SK-MEL-5 (cell line): Measurements from ENCODE around the gene PREPL. TPM values are rescaled to one million over a fixed set of nuclear protein-coding genes. Genes with fewer than 3 reads are reported as not detected.
"Not testable (repeated sequence)": the region's sequence is repeated elsewhere in the genome, so short reads cannot be mapped to it uniquely, and the experiment has no call there.

Experiments
- DNase-seq: peaks from one replicate; pipeline ENCODE4 v3.0.0-alpha.2; 2016; ENCODE audit warnings: low read depth, low spot score
- in situ Hi-C: cut with HindIII; loops from 2 replicates; pipeline ENCODE4 v1.10.0; 2016; ENCODE audit warnings: low sequenced_read_pairs, high pct_unique_total_duplicates, low pct_unique_long_range_greater_than_20kb
- polyA plus RNA-seq, 2 experiments: library from polyadenylated mRNA; depleted of rRNA; stranded (reverse); fragments of >200 nt; gene quantifications; 2 replicates each; pipeline ENCODE4 v1.2.3, GENCODE V29; 2015
- total RNA-seq: library from RNA; depleted of rRNA; stranded (reverse); fragments of >200 nt; shearing (Covaris generic); gene quantifications from 2 replicates; pipeline ENCODE4 v1.2.3, GENCODE V29; 2014; rRNA removed

The PREPL gene
- total RNA-seq: 72.5 and 78.5 TPM in 2 replicates
- polyA plus RNA-seq (2015; cell fraction: cytosol; rRNA removed): 47.6 and 65.6 TPM in 2 replicates
- 71.4 and 87.7 TPM in 2 replicates for polyA plus RNA-seq (2015; cell fraction: nucleus; rRNA removed)

DNA sequence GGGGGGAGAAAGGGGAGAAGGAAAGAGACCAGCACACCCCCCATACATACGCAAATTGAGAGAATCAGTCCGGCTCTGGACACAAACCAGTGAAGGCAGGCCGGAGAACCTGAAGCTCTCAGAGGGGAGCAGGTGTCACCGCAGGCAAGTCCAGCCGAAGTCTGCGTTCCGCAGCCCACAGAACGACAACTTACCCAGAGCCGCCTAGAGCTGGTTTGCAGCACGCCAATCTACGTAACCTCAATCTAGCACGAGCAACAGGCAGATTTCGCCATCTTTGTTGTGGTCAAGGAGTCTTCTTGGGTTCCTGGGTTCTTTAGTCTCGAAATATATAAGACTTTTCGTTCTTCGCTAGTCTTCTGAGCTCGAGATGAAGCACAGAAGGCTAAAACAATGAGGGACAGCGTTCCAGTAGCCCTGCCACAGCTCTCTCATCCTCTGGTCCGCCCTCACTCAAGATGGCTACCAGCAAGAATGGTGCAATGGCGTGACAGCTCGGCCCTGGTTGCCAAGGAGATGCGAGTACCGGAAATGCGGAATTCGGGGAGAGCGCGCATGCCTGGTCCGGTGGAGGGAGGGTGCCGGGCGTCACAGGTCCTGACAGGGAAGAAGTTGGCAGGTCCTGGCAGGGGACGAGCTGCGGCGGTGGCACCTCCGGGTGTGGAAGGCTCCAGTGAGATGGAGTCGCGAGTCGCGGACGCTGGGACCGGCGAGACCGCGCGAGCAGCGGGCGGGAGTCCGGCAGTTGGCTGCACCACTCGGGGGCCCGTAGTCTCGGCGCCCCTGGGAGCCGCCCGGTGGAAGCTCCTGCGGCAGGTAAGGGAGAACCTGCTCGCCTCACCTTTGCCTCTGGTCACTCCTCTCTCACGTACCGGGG lies at the start of gene PREPL, which contains the start of gene CAMKMT:
TSS of gene PREPL (minus strand) at position 165 of the 877 bp plus-strand sequence. CDS start 15,152 bp downstream, outside the sequence.
TSS of gene CAMKMT (plus strand) at position 618 of the 877 bp plus-strand sequence.
- DNase-seq: peak; percentile 99
- in situ Hi-C loops: no loop called here

DNA sequence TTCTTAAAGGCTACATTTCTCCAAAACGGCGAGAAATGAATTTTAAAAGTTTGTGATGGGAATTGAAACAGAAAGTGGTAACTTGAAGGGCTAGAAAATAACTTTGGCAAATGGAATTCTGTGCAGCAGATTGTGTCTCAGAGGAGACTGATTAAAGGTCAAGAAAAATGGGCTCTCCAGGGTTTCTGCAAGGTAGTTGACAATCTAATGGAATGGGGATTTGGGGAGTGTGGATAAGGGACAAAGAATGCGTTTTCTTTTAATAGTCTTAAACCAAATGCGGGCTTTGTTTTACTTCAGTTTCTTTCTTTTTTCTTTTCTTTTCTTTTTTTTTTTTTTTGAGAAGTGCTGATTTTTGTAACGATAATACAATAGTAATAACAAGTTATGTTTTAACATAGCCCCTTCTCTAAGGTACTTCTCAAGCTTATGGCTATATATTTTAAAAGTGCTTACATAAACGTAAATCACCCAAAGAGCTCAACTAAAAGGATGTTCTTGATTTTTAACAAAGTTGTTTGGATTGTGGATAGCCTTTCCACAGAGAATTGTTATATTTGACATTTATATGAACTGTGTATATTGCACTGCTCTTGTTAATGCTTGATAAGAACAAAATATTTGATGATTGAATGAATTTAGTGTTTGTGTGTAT lies 37.1 kb upstream of the PREPL start:
- in situ Hi-C loops: loop anchor here (10.0 to 25.0 kb wide), 2 partner anchors 76 to 339 kb away; no protein-coding TSS in a partner anchor
- no peak for DNase-seq

DNA sequence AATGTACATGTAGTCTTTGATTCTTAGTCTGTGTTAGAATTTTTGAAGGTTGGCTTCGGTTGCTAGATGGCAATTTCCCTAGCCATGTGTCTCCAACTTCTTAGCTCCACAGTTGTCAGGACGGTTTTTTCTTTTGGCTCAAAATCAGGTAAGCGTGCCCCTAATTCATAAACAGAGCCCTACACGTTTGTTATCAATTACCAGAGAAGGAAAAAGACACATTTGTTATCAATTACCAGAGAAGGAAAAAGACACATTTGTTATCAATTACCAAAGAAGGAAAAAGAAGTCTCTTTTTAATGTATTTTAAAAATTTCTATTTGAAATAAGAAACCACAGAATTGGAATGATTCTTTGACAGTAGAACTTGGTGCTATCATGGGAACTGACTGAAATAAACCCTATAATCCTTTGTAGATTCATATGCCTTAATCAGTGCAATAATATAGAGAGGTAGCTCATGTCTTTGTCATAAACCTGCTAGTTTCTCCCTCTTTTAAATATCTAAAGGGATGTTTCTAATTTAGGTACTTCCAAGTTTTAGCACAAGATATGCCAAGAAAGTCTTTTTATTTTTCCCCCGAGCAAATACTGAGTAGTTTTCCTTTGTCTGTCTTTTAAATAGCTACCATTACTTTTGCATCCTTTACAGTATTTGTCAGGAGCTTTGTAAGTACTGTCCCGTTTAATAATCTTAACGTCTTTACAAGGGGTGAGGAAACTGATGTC lies 36.3 kb upstream of the PREPL start:
- in situ Hi-C loops: loop anchor here (10.0 to 25.0 kb wide), 2 partner anchors 77 to 340 kb away; no protein-coding TSS in a partner anchor
- DNase-seq: no peak

DNA sequence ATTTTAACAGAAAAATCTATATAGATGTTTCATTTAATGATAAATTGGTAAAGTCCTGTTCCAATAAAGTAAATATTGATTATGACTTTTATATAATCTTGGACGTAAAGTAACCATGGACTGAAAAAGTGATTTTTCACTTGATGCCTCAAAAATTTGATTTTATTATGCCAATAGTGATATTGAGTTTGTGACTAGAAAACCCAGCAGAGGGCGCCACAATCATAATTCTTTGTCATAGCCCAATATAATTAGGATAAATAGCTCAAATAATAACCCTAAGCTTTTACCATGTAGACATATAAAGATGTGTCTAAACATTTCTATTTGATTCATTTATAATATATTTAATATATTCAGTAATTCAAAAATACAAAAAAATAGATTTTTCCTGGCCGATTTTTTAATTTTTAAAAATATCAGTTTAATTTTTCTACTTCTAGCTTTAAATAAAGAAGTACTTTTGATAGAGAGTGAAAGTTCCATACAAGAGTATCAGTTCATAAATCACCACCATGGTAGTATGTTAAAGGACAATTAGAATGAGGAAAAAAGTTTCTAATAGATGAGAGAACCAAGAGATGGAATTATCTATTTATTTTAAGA lies 31.1 kb upstream of the PREPL start:
- DNase-seq: peak; percentile 76
- in situ Hi-C loops: loop anchor here (10.0 to 25.0 kb wide), 2 partner anchors 82 to 345 kb away; no protein-coding TSS in a partner anchor

DNA sequence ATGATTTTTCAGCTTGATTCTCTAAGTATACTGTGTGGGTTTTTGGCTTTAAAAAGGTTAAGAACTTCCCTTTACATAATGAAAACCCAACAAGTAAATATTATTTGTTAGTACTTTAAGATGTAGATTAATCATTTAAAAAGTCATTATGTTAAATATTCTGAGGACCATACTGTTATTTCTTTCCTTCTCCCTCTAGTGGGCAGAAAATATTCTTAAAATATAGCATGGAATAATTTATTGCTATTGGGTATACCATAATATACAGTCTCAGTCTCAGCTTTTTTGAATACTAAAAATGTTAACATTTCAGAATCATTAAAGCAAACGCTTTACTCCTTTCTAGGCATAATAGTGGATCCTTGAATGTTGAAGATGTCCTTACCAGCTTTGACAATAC lies 28.6 kb upstream of the PREPL start:
- in situ Hi-C loops: loop anchor here (10.0 to 25.0 kb wide), 2 partner anchors 85 to 347 kb away; no protein-coding TSS in a partner anchor

DNA sequence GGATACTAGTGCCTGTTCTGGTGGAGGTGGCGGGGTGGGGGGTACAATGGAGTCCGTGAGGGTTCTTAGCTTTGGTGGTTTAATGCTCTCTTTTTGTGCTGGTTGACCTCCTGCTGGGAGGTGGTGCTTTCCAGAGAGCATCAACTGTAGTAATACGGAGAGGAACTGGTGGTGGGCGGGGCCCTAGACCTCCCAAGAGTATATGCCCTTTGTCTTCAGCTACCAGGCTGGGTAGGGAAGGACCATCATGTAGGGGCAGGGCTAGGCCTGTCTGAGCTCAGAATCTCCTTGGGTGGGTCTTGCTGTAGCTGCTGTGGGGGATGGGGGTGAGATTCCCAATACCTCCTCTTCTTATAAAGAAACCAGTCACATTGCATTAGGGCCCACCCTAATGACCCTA lies 27.6 kb upstream of the PREPL start:
- in situ Hi-C loops: loop anchor here (25.0 kb wide), 1 partner anchor 348 kb away; no protein-coding TSS in a partner anchor
- no peak for DNase-seq

More for the DNA sequence above, 28.6 kb upstream of the PREPL start:
- DNase-seq: peak; percentile 20

DNA sequence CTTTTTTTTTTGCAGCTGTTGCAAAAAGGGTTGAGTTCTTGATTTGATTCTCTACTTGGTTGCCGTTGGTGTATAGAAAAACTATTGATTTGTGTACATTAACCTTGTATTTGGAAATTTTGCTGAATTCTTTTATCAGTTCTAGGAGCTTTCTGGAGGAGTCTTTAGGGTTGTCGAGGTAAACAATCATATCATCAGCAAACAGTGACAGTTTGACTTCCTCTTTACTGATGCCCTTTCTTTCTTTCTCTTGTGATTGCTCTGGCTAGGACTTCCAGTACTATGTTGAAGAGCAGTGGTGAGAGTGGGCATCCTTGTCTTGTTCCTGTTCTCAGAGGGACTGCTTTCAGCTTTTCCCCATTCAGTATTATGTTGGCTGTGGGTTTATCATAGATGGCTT lies 23.9 kb upstream of the PREPL start:
- in situ Hi-C loops: loop anchor here (25.0 kb wide), 1 partner anchor 352 kb away; no protein-coding TSS in a partner anchor
- not testable (repeated sequence) for DNase-seq

DNA sequence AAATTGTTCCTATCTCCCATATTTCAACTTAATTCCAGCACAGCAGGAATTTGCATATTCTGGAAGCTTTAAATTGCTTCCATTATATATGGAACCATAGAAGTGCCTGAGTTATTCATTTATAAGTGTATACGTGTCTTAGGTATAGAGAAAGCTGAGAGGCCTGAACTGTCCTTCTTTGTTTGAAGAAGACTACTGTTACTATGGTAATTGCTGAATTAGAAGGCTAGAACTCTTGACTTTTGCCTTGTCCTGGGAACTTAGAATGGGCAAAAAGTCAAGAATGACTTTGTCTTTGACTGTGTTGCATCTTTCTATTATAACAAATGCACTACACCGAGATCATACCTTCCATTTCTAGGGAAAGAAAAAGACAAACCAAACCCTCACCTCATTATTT lies 16.2 kb upstream of the PREPL start:
- in situ Hi-C loops: loop anchor here (25.0 kb wide), 1 partner anchor 360 kb away; no protein-coding TSS in a partner anchor
- no peak for DNase-seq

DNA sequence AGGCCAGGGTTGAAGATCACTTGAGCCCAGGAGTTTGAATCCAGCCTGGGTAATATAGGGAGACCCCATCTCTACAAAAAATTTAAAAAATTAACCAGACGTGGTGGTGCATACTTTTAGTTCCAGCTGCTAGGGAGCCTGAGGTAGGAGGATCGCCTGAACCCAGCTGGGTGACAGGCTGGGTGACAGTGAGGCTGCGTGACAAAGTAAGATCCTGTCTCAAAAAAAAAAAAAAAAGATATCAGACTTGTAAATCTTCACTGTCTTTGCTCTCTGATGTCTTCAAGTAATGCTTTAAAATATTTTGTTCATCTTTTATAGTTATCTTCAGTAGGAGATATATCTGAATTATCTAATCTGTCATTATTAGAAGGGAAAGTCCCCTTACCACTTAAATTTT lies 11.0 kb upstream of the PREPL start:
- in situ Hi-C loops: no loop called here
- DNase-seq: no peak

DNA sequence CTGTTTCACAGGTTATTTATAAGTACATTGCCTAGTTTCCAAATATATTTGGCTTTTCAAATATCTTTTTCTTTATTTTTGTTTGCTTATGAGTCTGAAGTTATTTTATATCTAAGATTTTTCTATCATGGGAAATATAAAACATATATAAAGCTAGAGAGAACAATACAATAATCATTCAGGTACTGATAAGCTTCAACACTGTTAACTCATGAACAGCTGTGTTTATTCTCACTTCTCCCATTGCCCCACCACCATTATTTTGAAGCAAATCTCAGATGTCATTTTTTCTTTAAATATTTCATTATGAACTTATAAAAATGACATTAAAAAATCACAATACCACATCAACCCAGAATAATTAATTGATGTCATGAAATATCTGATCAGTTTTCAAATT lies 10.2 kb upstream of the PREPL start:
- no peak for DNase-seq
- in situ Hi-C loops: no loop called here

DNA sequence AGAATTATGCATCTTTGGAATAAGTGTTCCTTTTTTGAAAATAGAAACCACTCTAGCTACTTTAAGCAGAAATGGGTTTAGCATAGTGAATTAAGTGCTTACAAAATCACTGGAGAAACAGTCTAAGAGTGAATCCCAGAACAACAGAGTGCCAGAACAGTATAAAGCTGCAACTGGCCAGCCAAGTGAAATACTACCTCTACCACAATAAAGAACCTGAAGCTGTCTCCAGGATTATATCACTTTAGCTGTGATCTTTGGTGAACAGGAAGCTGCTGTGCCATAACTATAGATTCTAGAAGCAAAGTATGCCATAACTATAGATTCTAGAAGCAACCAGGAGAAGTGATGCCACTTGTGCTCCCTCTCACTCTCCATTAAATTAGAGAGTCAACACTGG lies 8.1 kb upstream of the PREPL start:
- DNase-seq: no peak
- in situ Hi-C loops: no loop called here

DNA sequence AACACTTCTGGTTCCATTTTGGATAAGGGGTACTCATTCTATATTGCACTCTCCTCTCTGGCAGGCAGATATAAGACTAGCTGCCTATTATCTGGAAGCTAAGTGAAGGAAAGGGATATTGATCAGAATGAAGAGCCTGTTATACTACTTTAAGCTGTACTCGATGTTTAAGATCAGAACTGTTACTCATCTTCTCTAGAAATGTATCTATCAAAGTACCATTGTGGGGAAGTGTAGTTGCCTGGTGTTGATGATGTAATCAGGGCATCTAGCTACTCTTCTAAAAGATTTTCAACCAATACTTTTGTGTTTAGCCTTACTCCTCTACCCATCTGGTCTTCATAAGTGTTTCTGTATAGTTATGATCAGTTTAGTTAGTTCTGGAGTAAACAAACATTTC lies 6.3 kb upstream of the PREPL start:
- in situ Hi-C loops: no loop called here
- DNase-seq: no peak

DNA sequence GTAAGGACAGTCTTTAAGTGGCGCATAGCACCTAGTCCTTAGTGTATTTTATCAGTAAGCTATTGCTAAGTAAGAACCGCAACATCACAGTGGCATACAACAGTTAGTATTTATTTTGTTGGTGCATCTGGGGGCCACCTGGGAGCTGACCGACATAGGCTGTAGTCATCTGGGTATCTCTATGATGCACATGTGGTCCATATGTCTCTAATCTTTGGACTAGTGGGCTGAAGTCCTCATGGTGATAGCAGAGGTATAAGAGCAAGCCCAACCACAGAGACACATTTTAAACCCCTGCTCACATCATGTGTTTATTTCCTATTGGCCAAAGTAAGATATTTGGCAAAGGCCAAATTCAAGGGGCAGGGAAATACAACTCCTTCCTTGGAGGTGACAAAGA lies 3.3 kb upstream of the PREPL start:
- in situ Hi-C loops: no loop called here
- no peak for DNase-seq

DNA sequence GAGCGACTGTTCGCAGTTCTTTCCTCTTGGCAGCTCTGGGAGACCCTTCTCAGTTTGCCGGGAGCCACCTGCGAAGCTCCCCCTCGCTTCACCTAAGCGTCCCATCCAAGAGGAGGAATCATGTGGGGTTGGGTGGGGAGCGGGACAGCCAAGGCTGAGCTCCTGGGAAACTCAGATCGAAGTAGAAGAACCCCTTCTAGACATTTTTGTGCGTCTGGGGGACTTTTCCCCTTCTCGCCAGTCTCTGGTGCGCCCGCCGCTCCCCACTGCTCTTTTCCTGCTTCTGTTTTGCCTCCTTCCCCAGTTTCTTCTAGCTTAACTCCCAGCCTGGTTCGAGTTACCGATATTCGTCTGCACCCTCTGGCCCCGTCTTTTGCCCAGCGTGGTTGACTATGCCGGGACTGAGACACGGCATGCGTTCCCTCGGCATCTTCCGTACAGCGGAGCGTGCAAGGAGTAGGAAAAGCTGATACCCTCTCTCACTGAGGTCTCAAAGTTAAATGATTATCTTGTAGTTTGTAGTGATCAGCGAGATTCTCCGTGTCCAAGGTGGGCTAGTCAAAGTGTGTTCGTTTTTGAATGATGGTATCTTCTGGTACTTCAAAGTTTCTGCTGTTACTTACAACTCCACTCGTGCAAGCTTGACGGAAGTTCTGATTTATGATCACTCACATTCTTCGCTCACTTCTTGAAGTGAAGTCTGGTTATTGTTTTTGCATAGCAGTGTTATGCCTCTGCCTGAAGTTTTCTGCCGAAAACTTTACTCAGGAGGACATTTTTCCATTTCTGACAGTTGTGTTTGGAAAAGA lies 1.1 kb upstream of the PREPL start:
- in situ Hi-C loops: no loop called here
- peak; percentile 47 for DNase-seq

DNA sequence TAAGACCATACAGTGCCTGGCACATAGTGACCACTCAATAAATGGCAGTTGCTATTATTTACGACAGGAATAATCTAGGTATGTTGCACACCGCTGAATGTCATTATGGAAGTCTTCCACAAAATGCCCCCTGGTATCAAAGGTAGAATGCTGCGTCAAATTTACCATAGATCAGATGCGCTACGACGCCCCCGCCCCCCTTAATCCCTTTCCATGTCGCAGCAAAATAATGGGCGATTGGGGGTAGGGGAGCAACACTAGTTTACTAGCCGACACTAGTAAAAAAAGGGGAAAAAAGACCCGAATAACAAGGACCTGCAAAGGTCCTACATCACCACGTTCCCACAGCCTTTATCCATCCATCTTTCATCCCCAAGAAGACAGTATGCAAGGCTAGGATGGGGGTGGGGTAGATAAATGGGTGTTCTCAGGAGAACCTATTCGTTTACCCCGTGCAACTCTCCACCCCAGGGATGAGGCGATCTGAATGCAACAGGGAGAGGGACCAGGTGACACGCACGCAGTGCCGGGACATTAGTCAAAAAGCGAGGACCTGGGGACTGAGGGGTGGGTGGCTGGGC lies 455 bp downstream of the PREPL start:
- in situ Hi-C loops: no loop called here
- peak; percentile 44 for DNase-seq

DNA sequence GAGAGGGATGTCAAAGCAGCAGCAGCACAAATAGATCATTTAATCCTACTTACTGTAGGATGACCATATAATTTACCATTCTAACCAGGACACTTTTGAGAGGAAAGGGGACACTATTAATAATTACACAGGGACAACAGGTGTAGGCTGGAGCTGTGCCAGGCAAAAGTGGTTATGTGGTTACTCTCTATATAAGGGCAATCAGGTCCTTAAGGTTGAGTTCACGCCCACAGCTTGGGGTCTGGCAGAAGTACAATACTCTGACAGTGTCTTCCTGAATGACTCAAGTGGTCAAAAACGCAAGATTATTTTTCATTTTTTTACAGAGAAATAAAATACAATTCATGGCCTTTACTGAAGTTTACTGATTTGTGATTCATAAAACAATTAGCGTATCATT lies 2.8 kb downstream of the PREPL start:
- no peak for DNase-seq
- in situ Hi-C loops: no loop called here
